RWPE1 (cell line): ENCODE measurements around the gene MAP3K20.

Experiments used
- CTCF ChIA-PET: fragments of 350-600 bp; sonication (Branson Sonifier 250); formaldehyde crosslinking; extraction: SDS; loops from one replicate; lab custom pipeline; 2021; lab: Yijun Ruan, JAX
- POLR2A ChIA-PET: fragments of 400-600 bp; formaldehyde crosslinking; extraction: SDS; loops from one replicate; lab custom pipeline; 2020; ENCODE audit warnings: antibody characterized with exemption; ENCODE audit not compliant: low non-redundant PET; lab: Yijun Ruan, JAX
- DNase-seq: peaks from one replicate; pipeline ENCODE4 v3.0.0; 2012; ENCODE audit warnings: low spot score
- H3K27ac ChIP-seq: fragments of 450-650 bp; 2 replicates; pipeline ENCODE4 v1.5.1; 2017
- CTCF ChIP-seq: fragments of 450-650 bp; conservative IDR thresholded peaks from 2 replicates; pipeline ENCODE4 v1.5.1; 2017; ENCODE audit warnings: low read depth, mild to moderate bottlenecking

MAP3K20 gene

DNA sequence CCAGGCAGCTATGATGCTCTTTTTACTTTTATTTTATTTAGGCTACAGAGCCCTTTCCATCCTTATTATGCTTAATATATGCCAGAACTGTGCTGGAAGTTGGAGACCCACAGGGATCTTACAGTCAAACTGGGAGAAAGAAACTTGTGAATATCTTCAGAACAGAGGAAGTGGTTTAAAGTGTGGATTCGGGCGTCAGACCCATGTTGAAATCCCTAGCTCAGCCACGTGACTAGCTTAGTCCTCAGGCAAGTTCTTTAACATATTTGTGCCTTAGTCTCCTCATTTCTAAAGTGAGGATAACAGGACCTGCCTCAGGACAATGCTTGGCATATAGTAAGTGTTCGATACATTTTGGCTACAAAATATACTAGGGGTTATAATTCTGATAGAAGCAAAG lies 59.1 kb downstream of the MAP3K20 start:
- H3K27ac ChIP-seq: no peak overlapping the region
- DNase-seq: peak; percentile 53
- POLR2A ChIA-PET: no interaction called here
- CTCF ChIA-PET: no interaction called here
- TF ChIP-seq CTCF: no peak

- ChIA-PET CTCF (no interaction called here), POLR2A (no interaction called here)
- peak; percentile 46 for DNase-seq
- no peak overlapping the region for H3K27ac ChIP-seq
- TF ChIP-seq CTCF: no peak
Measured at GRCh38 chr2:173136067-173136466, 60.4 kb downstream of the MAP3K20 start.

DNA sequence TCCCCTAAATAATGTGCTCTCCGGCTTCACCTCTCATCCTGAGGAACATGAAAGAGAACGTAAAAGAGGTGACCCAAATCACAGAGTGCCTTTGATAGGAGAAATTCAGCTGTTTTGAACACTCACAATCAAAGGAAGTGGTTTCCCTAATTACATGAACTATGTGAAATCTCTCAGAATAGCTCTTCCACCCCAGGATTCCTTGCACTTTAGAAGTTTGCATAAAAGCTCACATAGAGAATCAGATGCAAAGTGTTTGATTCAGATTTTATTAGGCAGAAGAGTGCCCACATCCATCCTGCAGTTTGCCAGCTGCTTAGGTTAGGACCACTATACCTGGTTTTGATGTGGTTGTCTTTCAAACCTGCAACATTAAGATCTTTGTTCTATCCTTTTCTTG lies 61.0 kb downstream of the MAP3K20 start:
- TF ChIP-seq CTCF: no peak
- ChIA-PET CTCF (no interaction called here), POLR2A (no interaction called here)
- H3K27ac ChIP-seq: no peak overlapping the region
- no peak for DNase-seq

- POLR2A ChIA-PET: no interaction called here
- CTCF ChIA-PET: no interaction called here
- no peak for DNase-seq
- TF ChIP-seq CTCF: no peak
- peak overlapping the region; percentile 50 for H3K27ac ChIP-seq
Measured at GRCh38 chr2:173137610-173138009, 62.0 kb downstream of the MAP3K20 start.

GRCh38 chr2:173138962-173139361 lies 63.3 kb downstream of the MAP3K20 start:
- H3K27ac ChIP-seq: no peak overlapping the region
- CTCF ChIA-PET: no interaction called here
- POLR2A ChIA-PET: no interaction called here
- TF ChIP-seq CTCF: no peak
- DNase-seq: no peak

- POLR2A ChIA-PET: no interaction called here
- no peak for TF ChIP-seq CTCF
- CTCF ChIA-PET: no interaction called here
- H3K27ac ChIP-seq: no peak overlapping the region
- DNase-seq: no peak
Measured at GRCh38 chr2:173141666-173142065, 66.0 kb downstream of the MAP3K20 start.

GRCh38 chr2:173145454-173145853 lies 69.8 kb downstream of the MAP3K20 start:
- no peak for DNase-seq
- ChIA-PET CTCF (no interaction called here), POLR2A (no interaction called here)
- H3K27ac ChIP-seq: no peak overlapping the region
- TF ChIP-seq CTCF: no peak
